Prostate gland (tissue), 2 donors: ENCODE measurements around the gene CCDC68.

Experiments used
- POLR2A ChIP-seq: fragments of 450-650 bp; IDR thresholded peaks from one replicate; pipeline ENCODE4 v1.6.1; 2016; ENCODE audit warnings: antibody characterized with exemption, mild to moderate bottlenecking
- POLR2AphosphoS5 ChIP-seq: sonication (generic); formaldehyde crosslinking; IDR thresholded peaks from one replicate; pipeline ENCODE4 v1.6.1; 2017; ENCODE audit warnings: antibody characterized with exemption
- TF ChIP-seq, protein P1 (sequence below), 4 experiments: fragments of 200-600 bp in 2 of 4; fragments of 450-650 bp in 2 of 4; sonication (generic) in 2 of 4; IDR thresholded peaks; 1 replicate in 3 of 4; 2 replicates in 1 of 4; pipeline ENCODE4 v1.5.1; 2016 to 2019; ENCODE audit warnings: antibody characterized with exemption in 4 of 4, mild to moderate bottlenecking in 2 of 4, moderate library complexity in 2 of 4

DNA sequence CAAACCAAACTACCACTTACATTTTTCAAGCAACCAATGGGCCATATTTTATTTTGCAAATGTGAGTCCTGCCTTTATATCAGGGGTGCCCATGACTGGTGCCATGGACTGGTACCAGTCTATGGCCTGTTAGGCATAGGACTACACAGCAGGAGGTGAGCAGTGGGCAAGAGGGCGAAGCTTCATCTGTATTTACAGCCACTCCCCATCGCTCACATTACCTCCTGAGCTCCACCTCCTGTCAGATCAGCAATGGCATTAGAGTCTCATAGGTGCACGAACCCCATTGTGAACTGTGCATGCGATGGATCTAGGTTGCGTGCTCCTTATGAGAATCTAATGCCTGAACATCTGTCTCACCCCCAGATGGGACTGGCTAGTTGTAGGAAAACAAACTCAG, 53.6 kb downstream of the CCDC68 start:
- TF ChIP-seq, protein P1, sequence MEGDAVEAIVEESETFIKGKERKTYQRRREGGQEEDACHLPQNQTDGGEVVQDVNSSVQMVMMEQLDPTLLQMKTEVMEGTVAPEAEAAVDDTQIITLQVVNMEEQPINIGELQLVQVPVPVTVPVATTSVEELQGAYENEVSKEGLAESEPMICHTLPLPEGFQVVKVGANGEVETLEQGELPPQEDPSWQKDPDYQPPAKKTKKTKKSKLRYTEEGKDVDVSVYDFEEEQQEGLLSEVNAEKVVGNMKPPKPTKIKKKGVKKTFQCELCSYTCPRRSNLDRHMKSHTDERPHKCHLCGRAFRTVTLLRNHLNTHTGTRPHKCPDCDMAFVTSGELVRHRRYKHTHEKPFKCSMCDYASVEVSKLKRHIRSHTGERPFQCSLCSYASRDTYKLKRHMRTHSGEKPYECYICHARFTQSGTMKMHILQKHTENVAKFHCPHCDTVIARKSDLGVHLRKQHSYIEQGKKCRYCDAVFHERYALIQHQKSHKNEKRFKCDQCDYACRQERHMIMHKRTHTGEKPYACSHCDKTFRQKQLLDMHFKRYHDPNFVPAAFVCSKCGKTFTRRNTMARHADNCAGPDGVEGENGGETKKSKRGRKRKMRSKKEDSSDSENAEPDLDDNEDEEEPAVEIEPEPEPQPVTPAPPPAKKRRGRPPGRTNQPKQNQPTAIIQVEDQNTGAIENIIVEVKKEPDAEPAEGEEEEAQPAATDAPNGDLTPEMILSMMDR (IDR thresholded peaks at IDR 0.05), result no peak
- TF ChIP-seq POLR2A (no peak), POLR2AphosphoS5 (no peak)
